ENCODE measurements around the gene EFNB1. TPM values are rescaled to one million over a fixed set of nuclear protein-coding genes. Genes with fewer than 3 reads are reported as not detected.

The EFNB1 gene
- polyA plus RNA-seq, 1 donor from 2014 or later: 25.5 TPM

GRCh38 chrX:68820476-68821110 is 8.2 kb upstream of the EFNB1 start:
- H3K9me3 ChIP-seq (ENCODE audit: low read length): no peaks in the 10 kb centered on the region
- TF ChIP-seq RAD21 (conservative IDR thresholded peaks at IDR 0.05): no peak
- no peak for TF ChIP-seq EZH2 (IDR thresholded peaks at IDR 0.05; ENCODE audit: borderline replicate concordance, insufficient read depth, low read length, poor library complexity, severe bottlenecking)
- TF ChIP-seq, protein P1, sequence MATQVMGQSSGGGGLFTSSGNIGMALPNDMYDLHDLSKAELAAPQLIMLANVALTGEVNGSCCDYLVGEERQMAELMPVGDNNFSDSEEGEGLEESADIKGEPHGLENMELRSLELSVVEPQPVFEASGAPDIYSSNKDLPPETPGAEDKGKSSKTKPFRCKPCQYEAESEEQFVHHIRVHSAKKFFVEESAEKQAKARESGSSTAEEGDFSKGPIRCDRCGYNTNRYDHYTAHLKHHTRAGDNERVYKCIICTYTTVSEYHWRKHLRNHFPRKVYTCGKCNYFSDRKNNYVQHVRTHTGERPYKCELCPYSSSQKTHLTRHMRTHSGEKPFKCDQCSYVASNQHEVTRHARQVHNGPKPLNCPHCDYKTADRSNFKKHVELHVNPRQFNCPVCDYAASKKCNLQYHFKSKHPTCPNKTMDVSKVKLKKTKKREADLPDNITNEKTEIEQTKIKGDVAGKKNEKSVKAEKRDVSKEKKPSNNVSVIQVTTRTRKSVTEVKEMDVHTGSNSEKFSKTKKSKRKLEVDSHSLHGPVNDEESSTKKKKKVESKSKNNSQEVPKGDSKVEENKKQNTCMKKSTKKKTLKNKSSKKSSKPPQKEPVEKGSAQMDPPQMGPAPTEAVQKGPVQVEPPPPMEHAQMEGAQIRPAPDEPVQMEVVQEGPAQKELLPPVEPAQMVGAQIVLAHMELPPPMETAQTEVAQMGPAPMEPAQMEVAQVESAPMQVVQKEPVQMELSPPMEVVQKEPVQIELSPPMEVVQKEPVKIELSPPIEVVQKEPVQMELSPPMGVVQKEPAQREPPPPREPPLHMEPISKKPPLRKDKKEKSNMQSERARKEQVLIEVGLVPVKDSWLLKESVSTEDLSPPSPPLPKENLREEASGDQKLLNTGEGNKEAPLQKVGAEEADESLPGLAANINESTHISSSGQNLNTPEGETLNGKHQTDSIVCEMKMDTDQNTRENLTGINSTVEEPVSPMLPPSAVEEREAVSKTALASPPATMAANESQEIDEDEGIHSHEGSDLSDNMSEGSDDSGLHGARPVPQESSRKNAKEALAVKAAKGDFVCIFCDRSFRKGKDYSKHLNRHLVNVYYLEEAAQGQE (IDR thresholded peaks at IDR 0.05; ENCODE audit: borderline replicate concordance): no peak
- no peak for TF ChIP-seq TAF1 (IDR thresholded peaks at IDR 0.05; ENCODE audit: low read depth)
- no peak for TF ChIP-seq MXI1 (conservative IDR thresholded peaks at IDR 0.05; ENCODE audit: poor library complexity, severe bottlenecking)
- TF ChIP-seq POLR2AphosphoS5 (IDR thresholded peaks at IDR 0.05): no peak
- TF ChIP-seq, protein P2, sequence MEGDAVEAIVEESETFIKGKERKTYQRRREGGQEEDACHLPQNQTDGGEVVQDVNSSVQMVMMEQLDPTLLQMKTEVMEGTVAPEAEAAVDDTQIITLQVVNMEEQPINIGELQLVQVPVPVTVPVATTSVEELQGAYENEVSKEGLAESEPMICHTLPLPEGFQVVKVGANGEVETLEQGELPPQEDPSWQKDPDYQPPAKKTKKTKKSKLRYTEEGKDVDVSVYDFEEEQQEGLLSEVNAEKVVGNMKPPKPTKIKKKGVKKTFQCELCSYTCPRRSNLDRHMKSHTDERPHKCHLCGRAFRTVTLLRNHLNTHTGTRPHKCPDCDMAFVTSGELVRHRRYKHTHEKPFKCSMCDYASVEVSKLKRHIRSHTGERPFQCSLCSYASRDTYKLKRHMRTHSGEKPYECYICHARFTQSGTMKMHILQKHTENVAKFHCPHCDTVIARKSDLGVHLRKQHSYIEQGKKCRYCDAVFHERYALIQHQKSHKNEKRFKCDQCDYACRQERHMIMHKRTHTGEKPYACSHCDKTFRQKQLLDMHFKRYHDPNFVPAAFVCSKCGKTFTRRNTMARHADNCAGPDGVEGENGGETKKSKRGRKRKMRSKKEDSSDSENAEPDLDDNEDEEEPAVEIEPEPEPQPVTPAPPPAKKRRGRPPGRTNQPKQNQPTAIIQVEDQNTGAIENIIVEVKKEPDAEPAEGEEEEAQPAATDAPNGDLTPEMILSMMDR (IDR thresholded peaks at IDR 0.05; ENCODE audit: poor library complexity, severe bottlenecking): no peak
- no peak for TF ChIP-seq EP300 (conservative IDR thresholded peaks at IDR 0.05; ENCODE audit: poor library complexity, severe bottlenecking)
- no peak for TF ChIP-seq SMC3 (conservative IDR thresholded peaks at IDR 0.05; ENCODE audit: poor library complexity)
- no peaks in the 10 kb centered on the region for H3K79me2 ChIP-seq (replicated peaks; ENCODE audit: insufficient read depth, low read length)

DNA sequence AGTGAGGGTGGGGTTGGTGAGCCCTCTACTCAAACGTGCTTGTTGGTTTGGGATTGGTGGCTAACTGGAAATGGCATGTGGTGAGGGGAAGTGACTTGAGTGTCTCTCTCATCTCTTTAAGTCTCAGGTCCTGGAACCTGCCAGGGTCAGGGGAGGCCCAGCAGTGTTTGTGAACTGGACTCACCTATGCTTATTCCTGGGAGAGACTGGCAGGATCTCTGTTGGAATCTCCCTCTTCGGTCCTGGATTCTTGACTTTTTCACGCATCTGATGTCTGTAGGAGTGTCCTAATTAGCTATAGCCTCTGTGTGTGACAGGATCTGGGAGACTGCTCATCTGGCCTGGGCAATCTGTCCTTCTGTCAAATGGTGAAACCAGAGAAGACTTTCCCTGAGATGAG is 7.2 kb upstream of the EFNB1 start:
- no peaks in the 10 kb centered on the region for H3K36me3 ChIP-seq (ENCODE audit: insufficient read depth, low read length)
- no peak overlapping the region for H3K27ac ChIP-seq (ENCODE audit: low read length)
- H4K20me1 ChIP-seq (ENCODE audit: insufficient read depth): no peaks in the 10 kb centered on the region
- H3K9ac ChIP-seq (ENCODE audit: low read length): no peak overlapping the region
- H2AFZ ChIP-seq (ENCODE audit: low read depth, low read length): no peak overlapping the region
- TF ChIP-seq, protein P2 (IDR thresholded peaks at IDR 0.05; ENCODE audit: poor library complexity, severe bottlenecking): no peak
- TF ChIP-seq RAD21 (conservative IDR thresholded peaks at IDR 0.05): no peak
- TF ChIP-seq SMC3 (conservative IDR thresholded peaks at IDR 0.05; ENCODE audit: poor library complexity): no peak
- no peak for TF ChIP-seq EP300 (conservative IDR thresholded peaks at IDR 0.05; ENCODE audit: poor library complexity, severe bottlenecking)
- TF ChIP-seq TAF1 (IDR thresholded peaks at IDR 0.05; ENCODE audit: low read depth): no peak
- TF ChIP-seq, protein P1 (IDR thresholded peaks at IDR 0.05; ENCODE audit: borderline replicate concordance): no peak
- no peak for TF ChIP-seq POLR2AphosphoS5 (IDR thresholded peaks at IDR 0.05)
- no peak for TF ChIP-seq EZH2 (IDR thresholded peaks at IDR 0.05; ENCODE audit: borderline replicate concordance, insufficient read depth, low read length, poor library complexity, severe bottlenecking)
- TF ChIP-seq MXI1 (conservative IDR thresholded peaks at IDR 0.05; ENCODE audit: poor library complexity, severe bottlenecking): no peak
- no peak overlapping the region for H3K4me2 ChIP-seq (ENCODE audit: low read length)
- H3K4me3 ChIP-seq (ENCODE audit: low read length): no peak overlapping the region
- H3K27me3 ChIP-seq (ENCODE audit: insufficient read depth, low read depth, low read length): no peaks in the 10 kb centered on the region
- H3F3A ChIP-seq (ENCODE audit: insufficient read depth, low read length, poor library complexity, severe bottlenecking): no peaks in the 10 kb centered on the region
- no peaks in the 10 kb centered on the region for H3K79me2 ChIP-seq (replicated peaks; ENCODE audit: insufficient read depth, low read length)
- no peaks in the 10 kb centered on the region for H3K9me2 ChIP-seq (ENCODE audit: insufficient read depth, low read length)
- no peaks in the 10 kb centered on the region for H3K9me3 ChIP-seq (ENCODE audit: low read length)

More at GRCh38 chrX:68820476-68821110, 8.2 kb upstream of the EFNB1 start:
- Histone ChIP-seq H3K4me2 (ENCODE audit: low read length) (no peak overlapping the region), H3K27me3 (ENCODE audit: insufficient read depth, low read depth, low read length) (no peaks in the 10 kb centered on the region), H3K9me2 (ENCODE audit: insufficient read depth, low read length) (no peaks in the 10 kb centered on the region), H3F3A (ENCODE audit: insufficient read depth, low read length, poor library complexity, severe bottlenecking) (no peaks in the 10 kb centered on the region), H3K36me3 (ENCODE audit: insufficient read depth, low read length) (no peaks in the 10 kb centered on the region), H3K4me3 (ENCODE audit: low read length) (no peak overlapping the region), H4K20me1 (ENCODE audit: insufficient read depth) (no peaks in the 10 kb centered on the region), H3K9ac (ENCODE audit: low read length) (no peak overlapping the region), H3K27ac (ENCODE audit: low read length) (no peak overlapping the region), H2AFZ (ENCODE audit: low read depth, low read length) (no peak overlapping the region)

All from neural cell (in vitro differentiated cells).